Uterus (tissue), 2 donors: ENCODE results near the gene IRF2BP1.

Source experiments
- CTCF ChIP-seq, 4 experiments: fragments of 200-600 bp in 2 of 4; fragments of 450-650 bp in 2 of 4; sonication (generic) in 2 of 4; IDR thresholded peaks; one replicate each; pipeline ENCODE4 v1.5.1; 2016 to 2019; ENCODE audit warnings: antibody characterized with exemption in 4 of 4, mild to moderate bottlenecking in 2 of 4, moderate library complexity in 1 of 4
- POLR2A ChIP-seq, 2 donors: fragments of 450-650 bp; IDR thresholded peaks; one replicate each; pipeline ENCODE4 v1.6.1; 2016; ENCODE audit warnings: antibody characterized with exemption in 2 of 2, mild to moderate bottlenecking in 1 of 2, moderate library complexity in 1 of 2

DNA sequence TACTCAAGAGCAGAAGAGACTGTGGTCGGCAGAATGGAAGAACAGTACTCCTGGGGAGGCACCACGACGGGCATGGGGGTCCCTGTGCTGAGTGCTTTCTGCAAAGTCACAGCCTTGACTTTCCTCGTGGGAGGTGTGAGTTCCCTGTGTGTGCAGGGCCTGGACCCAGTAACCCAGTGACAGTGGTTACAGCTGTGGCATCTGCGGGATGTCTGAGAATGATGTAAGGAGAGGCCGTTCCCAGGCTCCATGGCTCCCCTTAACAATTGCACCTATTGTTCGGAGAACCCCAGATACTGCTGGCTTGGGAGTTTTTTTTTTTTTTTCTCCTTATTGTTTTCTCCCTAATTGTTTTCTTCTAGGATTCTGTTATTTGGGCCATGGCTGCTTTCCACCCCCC is 33.7 kb upstream of the IRF2BP1 start:
- TF ChIP-seq CTCF (IDR thresholded peaks at IDR 0.05) (no peak), POLR2A (IDR thresholded peaks at IDR 0.05) (no peak)
